Breast epithelium (tissue), 3 donors: ENCODE results near the gene KCNQ5.

Experiments
- CTCF ChIP-seq, 3 donors: fragments of 450-650 bp; IDR thresholded peaks; one replicate each; pipeline ENCODE4 v1.5.1; 2016 to 2017; ENCODE audit warnings: antibody characterized with exemption in 3 of 3, mild to moderate bottlenecking in 3 of 3, moderate library complexity in 3 of 3
- POLR2A ChIP-seq: fragments of 450-650 bp; IDR thresholded peaks from one replicate; pipeline ENCODE4 v1.6.1; 2016; ENCODE audit warnings: antibody characterized with exemption, mild to moderate bottlenecking, moderate library complexity

- no peak for TF ChIP-seq CTCF (IDR thresholded peaks at IDR 0.05)
- no peak for TF ChIP-seq POLR2A
Measured at GRCh38 chr6:72783035-72783434, 161.2 kb downstream of the KCNQ5 start.
